HepG2 (cell line): ENCODE results near the gene IL1B. TPM values are rescaled to one million over a fixed set of nuclear protein-coding genes. Genes with fewer than 3 reads are reported as not detected.

Experiments
- ATAC-seq: fragments of 200-7000 bp; cut with Tn5 transposase; 3 replicates; pipeline ENCODE4 v1.9.1; 2020; ENCODE audit warnings: mild to moderate bottlenecking, moderate library complexity
- BruUV-seq: library from RNA; stranded (reverse); fragments of 400-500 nt; replicated peaks from 2 replicates; lab custom pipeline; 2021; lab: Mats Ljungman, UMichigan
- CTCF ChIA-PET: fragments of 300-600 bp; formaldehyde crosslinking; extraction: SDS; loops from one replicate; lab custom pipeline; 2021; ENCODE audit warnings: low total read pairs, inconsistent platforms, low intra/inter-chr PET ratio; lab: Yijun Ruan, JAX
- POLR2A ChIA-PET: fragments of 350-600 bp; sonication (Branson Sonifier 250); formaldehyde crosslinking; loops from one replicate; lab custom pipeline; 2020; ENCODE audit warnings: antibody characterized with exemption, inconsistent platforms; lab: Yijun Ruan, JAX
- DNase-seq: peaks from one replicate; pipeline ENCODE4 v3.0.0-alpha.2; 2015; ENCODE audit warnings: low spot score
- FAIRE-seq: peaks from 3 replicates; lab custom pipeline; 2011; peaks lifted over from hg19 to GRCh38; lab: Jason Lieb, UNC
- H2AFZ ChIP-seq: one replicate; pipeline ENCODE4 v1.6.1; 2011; ENCODE audit warnings: low read length, inconsistent platforms
- H3K27ac ChIP-seq: fragments of 300-600 bp; 3 replicates; pipeline ENCODE4 v1.8.0; 2011; ENCODE audit warnings: mixed run types, mild to moderate bottlenecking, mixed read lengths, low read length, inconsistent platforms; ENCODE audit not compliant: insufficient read depth; ENCODE audit errors: extremely low read length
- H3K27me3 ChIP-seq, 2 experiments: fragments of 200-600 bp in 1 of 2; 2 replicates in 1 of 2; 3 replicates in 1 of 2; pipeline versions ENCODE4 v1.6.0 to v1.8.0; 2011; ENCODE audit warnings: low read length in 2 of 2, mild to moderate bottlenecking in 2 of 2, moderate library complexity in 2 of 2, inconsistent platforms in 1 of 2; ENCODE audit not compliant: insufficient read depth in 2 of 2, control insufficient read depth in 1 of 2
- H3K36me3 ChIP-seq, 2 experiments: fragments of 200-600 bp in 1 of 2; replicated peaks in 1 of 2; 2 replicates in 1 of 2; 3 replicates in 1 of 2; pipeline versions ENCODE4 v1.5.1 to v1.8.0; 2011; ENCODE audit warnings: low read length in 2 of 2, inconsistent platforms in 1 of 2; ENCODE audit not compliant: insufficient read depth in 2 of 2, control insufficient read depth in 1 of 2
- H3K4me1 ChIP-seq: 2 replicates; pipeline ENCODE4 v1.5.1; 2012; ENCODE audit warnings: low read length, inconsistent platforms; ENCODE audit not compliant: insufficient read depth
- H3K4me2 ChIP-seq: 2 replicates; pipeline ENCODE4 v1.6.0; 2011; ENCODE audit warnings: low read depth, low read length, inconsistent platforms
- H3K4me3 ChIP-seq, 3 experiments: fragments of 200-600 bp in 1 of 3; sonication (generic), shearing (Covaris generic) in 1 of 3; replicated peaks in 1 of 3; 2 replicates each; pipeline ENCODE4 v1.5.1; 2011 to 2016; ENCODE audit warnings: low read length in 3 of 3, inconsistent platforms in 2 of 3, low read depth in 2 of 3, mild to moderate bottlenecking in 2 of 3, control low read depth in 1 of 3, mixed read lengths in 1 of 3; ENCODE audit not compliant: insufficient read depth in 1 of 3
- H3K79me2 ChIP-seq: one replicate; pipeline ENCODE4 v1.6.1; 2011; ENCODE audit warnings: low read length, inconsistent platforms; ENCODE audit not compliant: insufficient read depth
- H3K9ac ChIP-seq: 2 replicates; pipeline ENCODE4 v1.6.0; 2011; ENCODE audit warnings: mild to moderate bottlenecking, low read depth, low read length, inconsistent platforms; ENCODE audit not compliant: insufficient read depth
- H3K9me3 ChIP-seq: 2 replicates; pipeline ENCODE4 v1.5.1; 2012; ENCODE audit warnings: mild to moderate bottlenecking, low read length
- H4K20me1 ChIP-seq: 2 replicates; pipeline ENCODE4 v1.6.0; 2011; ENCODE audit warnings: inconsistent platforms, mild to moderate bottlenecking, low read length, moderate library complexity; ENCODE audit not compliant: insufficient read depth
- GFI1 ChIP-seq: sonication (generic); formaldehyde crosslinking; IDR thresholded peaks from 2 replicates; pipeline ENCODE4 v1.5.0; 2020; ENCODE audit warnings: missing genetic modification reagents, mild to moderate bottlenecking, borderline replicate concordance
- HMGXB4 ChIP-seq, 2 experiments: sonication (generic) in 1 of 2; formaldehyde crosslinking in 1 of 2; IDR thresholded peaks; 2 replicates each; pipeline versions ENCODE4 v1.4.0 to v1.6.1; 2018 to 2020; ENCODE audit warnings: missing genetic modification reagents in 2 of 2, borderline replicate concordance in 1 of 2, low read depth in 1 of 2, mild to moderate bottlenecking in 1 of 2, missing biosample characterization in 1 of 2
- JUND ChIP-seq: sonication (generic); formaldehyde crosslinking; IDR thresholded peaks from 2 replicates; pipeline ENCODE4 v1.8.0; 2022; ENCODE audit warnings: mild to moderate bottlenecking, missing genetic modification reagents
- PAF1 ChIP-seq: IDR thresholded peaks from 2 replicates; pipeline ENCODE4 v1.6.1; 2016; ENCODE audit warnings: missing genetic modification reagents, missing compliant biosample characterization
- TRAFD1 ChIP-seq: sonication (generic); formaldehyde crosslinking; IDR thresholded peaks from 2 replicates; pipeline ENCODE4 v1.5.1; 2020; ENCODE audit warnings: missing genetic modification reagents, mild to moderate bottlenecking, borderline replicate concordance
- YEATS4 ChIP-seq: sonication (generic); formaldehyde crosslinking; IDR thresholded peaks from 2 replicates; pipeline ENCODE4 v1.4.0; 2020; ENCODE audit warnings: missing genetic modification reagents, borderline replicate concordance
- ZMYM4 ChIP-seq: sonication (generic); formaldehyde crosslinking; IDR thresholded peaks from 2 replicates; pipeline ENCODE4 v1.8.1; 2023; ENCODE audit warnings: mild to moderate bottlenecking, missing genetic modification reagents
- ZNF12 ChIP-seq: sonication (generic); formaldehyde crosslinking; IDR thresholded peaks from 2 replicates; pipeline ENCODE4 v1.5.0; 2020; ENCODE audit warnings: missing genetic modification reagents
- ZNF275 ChIP-seq: sonication (generic); formaldehyde crosslinking; IDR thresholded peaks from 2 replicates; pipeline ENCODE4 v1.8.0; 2022; ENCODE audit warnings: missing genetic modification reagents, mild to moderate bottlenecking, inconsistent platforms, borderline replicate concordance
- ZNF556 ChIP-seq: sonication (generic); formaldehyde crosslinking; IDR thresholded peaks from 2 replicates; pipeline ENCODE4 v1.4.0; 2020; ENCODE audit warnings: mild to moderate bottlenecking, missing genetic modification reagents, borderline replicate concordance
- ZNF713 ChIP-seq: sonication (generic); formaldehyde crosslinking; IDR thresholded peaks from 2 replicates; pipeline ENCODE4 v1.4.0; 2020; ENCODE audit warnings: mild to moderate bottlenecking, missing genetic modification reagents
- ZNF766 ChIP-seq: sonication (generic); formaldehyde crosslinking; IDR thresholded peaks from 2 replicates; pipeline ENCODE4 v1.5.0; 2020; ENCODE audit warnings: missing genetic modification reagents, borderline replicate concordance
- ZNF790 ChIP-seq: sonication (generic); formaldehyde crosslinking; IDR thresholded peaks from 2 replicates; pipeline ENCODE4 v1.8.0; 2022; ENCODE audit warnings: missing genetic modification reagents, mild to moderate bottlenecking, borderline replicate concordance
- WGBS: methylation state at CpG from one replicate; pipeline ENCODE4 v1.1.6; 2017; ENCODE audit warnings: low lambda C conversion rate; 5-methylcytosine and 5-hydroxymethylcytosine counted together
- in situ Hi-C: cut with HindIII; loops from 2 replicates; pipeline ENCODE4 v1.10.0; 2017; ENCODE audit warnings: low pct_unique_long_range_greater_than_20kb; ENCODE audit not compliant: extremely low pct_ligation_motif_present
- intact Hi-C: fragments of 100-400 bp; cut with micrococcal nuclease; formaldehyde crosslinking; loops from one replicate; pipeline ENCODE4 v1.10.0; 2022; ENCODE audit not compliant: unreplicated experiment
- polyA plus RNA-seq, 8 experiments: library from polyadenylated mRNA; depleted of rRNA in 3 of 8; stranded (reverse) in 7 of 8; unstranded in 1 of 8; fragments of >200 nt; fragmentation: Illumina TruSeq in 4 of 8; extraction: Trizol in 4 of 8; gene quantifications; 2 replicates each; pipeline versions ENCODE4 v1.2.1 to v1.2.3, GENCODE V29; 2011 to 2016; ENCODE audit warnings: low read depth in 4 of 8, missing spikeins in 1 of 8, mixed read lengths in 1 of 8; ENCODE audit not compliant: insufficient read depth in 1 of 8
- total RNA-seq, 5 experiments: library from RNA; depleted of rRNA; stranded (reverse); fragments of >200 nt; fragmentation: Illumina TruSeq; extraction: Trizol; gene quantifications; 2 replicates each; pipeline ENCODE4 v1.2.3, GENCODE V29; 2016; ENCODE audit warnings: low read depth in 1 of 5
- TF ChIP-seq, protein P1 (sequence below): sonication (generic); formaldehyde crosslinking; IDR thresholded peaks from 2 replicates; pipeline ENCODE4 v1.8.1; 2022; ENCODE audit warnings: low read depth, mild to moderate bottlenecking, missing genetic modification reagents

Gene IL1B
- total and polyA plus RNA-seq, 2 of the 13 experiments (the other 11 are each of a cell fraction or from before 2014, with no cell fraction given) = 0.18 TPM; not detected in 1

DNA sequence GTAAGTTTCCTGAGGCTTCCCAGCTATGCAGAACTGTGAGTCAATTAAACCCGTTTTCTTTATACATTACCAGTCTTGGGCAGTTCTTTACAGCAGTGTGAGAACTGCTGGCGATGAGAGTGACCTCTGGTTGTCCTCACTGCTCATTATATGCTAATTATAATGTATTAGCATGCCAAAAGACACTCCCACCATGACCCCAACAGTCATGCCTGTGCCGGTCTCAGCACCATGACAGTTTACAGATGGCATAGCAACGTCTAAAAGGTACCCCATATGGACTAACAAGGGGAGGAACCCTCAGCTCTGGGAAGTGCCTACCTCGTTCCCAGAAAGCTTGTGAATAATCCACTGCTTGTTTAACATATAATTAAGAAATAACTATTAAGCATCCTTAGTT is 44.2 kb downstream of the IL1B start:
- Histone ChIP-seq H3K27me3 (no peaks in the 10 kb centered on the region), H3K4me1 (peaks cover 38% of the 10 kb centered on the region), H3K9ac (no peak overlapping the region), H3K4me3 (no peak overlapping the region), H3K9me3 (no peaks in the 10 kb centered on the region), H2AFZ (no peak overlapping the region), H3K27ac (no peak overlapping the region), H4K20me1 (no peaks in the 10 kb centered on the region), H3K36me3 (no peaks in the 10 kb centered on the region), H3K79me2 (no peaks in the 10 kb centered on the region), H3K4me2 (no peak overlapping the region)
- 93% methylated on average over 5 of the region's 5 CpGs for WGBS
- no TSS peak for BruUV-seq
- no peak for DNase-seq
- no peak for ATAC-seq
- ChIA-PET CTCF (no interaction called here), POLR2A (no interaction called here)
- intact Hi-C loops (no loop called here), in situ Hi-C loops (no loop called here)
- no peak for FAIRE-seq
- TF ChIP-seq ZNF12 (CRISPR knock-in tag) (no peak), ZNF766 (CRISPR knock-in tag) (no peak), JUND (no peak), HMGXB4 (CRISPR knock-in tag; IDR thresholded peaks at IDR 0.05; ENCODE audit: borderline replicate concordance in 1 of 2, low read depth in 1 of 2) (no peak), YEATS4 (CRISPR knock-in tag) (no peak), PAF1 (CRISPR knock-in tag) (no peak), GFI1 (no peak), TRAFD1 (CRISPR knock-in tag) (no peak), ZNF556 (CRISPR knock-in tag) (no peak), ZNF790 (CRISPR knock-in tag) (no peak), ZNF713 (CRISPR knock-in tag) (no peak), ZMYM4 (CRISPR knock-in tag) (no peak), ZNF275 (CRISPR knock-in tag) (no peak)
- TF ChIP-seq, protein P1, sequence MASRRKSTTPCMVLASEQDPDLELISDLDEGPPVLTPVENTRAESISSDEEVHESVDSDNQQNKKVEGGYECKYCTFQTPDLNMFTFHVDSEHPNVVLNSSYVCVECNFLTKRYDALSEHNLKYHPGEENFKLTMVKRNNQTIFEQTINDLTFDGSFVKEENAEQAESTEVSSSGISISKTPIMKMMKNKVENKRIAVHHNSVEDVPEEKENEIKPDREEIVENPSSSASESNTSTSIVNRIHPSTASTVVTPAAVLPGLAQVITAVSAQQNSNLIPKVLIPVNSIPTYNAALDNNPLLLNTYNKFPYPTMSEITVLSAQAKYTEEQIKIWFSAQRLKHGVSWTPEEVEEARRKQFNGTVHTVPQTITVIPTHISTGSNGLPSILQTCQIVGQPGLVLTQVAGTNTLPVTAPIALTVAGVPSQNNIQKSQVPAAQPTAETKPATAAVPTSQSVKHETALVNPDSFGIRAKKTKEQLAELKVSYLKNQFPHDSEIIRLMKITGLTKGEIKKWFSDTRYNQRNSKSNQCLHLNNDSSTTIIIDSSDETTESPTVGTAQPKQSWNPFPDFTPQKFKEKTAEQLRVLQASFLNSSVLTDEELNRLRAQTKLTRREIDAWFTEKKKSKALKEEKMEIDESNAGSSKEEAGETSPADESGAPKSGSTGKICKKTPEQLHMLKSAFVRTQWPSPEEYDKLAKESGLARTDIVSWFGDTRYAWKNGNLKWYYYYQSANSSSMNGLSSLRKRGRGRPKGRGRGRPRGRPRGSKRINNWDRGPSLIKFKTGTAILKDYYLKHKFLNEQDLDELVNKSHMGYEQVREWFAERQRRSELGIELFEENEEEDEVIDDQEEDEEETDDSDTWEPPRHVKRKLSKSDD (CRISPR knock-in tag) = no peak
